GM18498 (cell line): ENCODE data around the gene CD72.
"Not testable (repeated sequence)": the region's sequence is repeated elsewhere in the genome, so short reads cannot be mapped to it uniquely, and the experiment has no call there.

Source experiments
- ATAC-seq: cut with Tn5 transposase; IDR thresholded peaks from one replicate; pipeline ENCODE4 v1.9.1; 2021; ENCODE audit warnings: mild to moderate bottlenecking, moderate library complexity; ENCODE audit not compliant: unreplicated experiment

Gene CD72

DNA sequence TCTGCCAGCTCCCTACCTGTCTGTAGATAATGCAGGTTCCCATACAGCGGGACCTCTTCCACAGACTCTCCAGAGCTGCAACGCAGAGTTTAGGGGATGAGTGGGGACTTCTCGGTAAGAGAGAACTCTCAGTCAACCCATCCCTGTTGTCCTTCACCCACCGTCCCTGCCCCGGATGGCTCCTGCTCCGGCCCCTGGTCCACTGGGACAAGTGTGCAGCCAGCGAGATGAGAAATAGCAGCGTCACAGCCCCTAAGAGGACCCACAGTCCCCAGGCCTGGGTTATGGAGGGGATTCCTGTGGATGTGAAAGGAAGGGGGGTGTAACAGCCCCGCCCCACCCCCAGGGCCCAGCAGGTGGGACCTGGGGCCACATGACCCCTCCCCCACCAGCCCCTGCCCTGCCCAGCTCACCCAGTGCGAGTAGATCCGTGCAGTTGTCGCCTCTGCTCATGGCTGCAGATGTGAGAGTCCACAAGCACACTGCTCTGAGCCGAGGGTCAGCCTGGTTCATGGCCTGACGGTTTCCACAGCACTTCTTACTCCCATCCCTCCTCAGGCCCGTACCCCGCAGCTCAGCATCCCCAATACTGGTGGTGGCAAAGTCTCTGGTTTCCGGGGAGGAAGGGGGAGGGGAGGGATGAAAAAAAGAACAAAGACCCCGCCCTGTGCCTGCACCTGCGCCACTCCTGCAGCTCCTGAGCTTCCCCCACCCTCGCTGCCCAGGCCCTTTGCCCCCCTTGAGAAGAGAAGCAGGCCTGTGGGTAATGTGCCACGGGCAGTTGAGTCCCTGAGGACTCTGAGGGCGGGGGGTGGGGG, 32.3 kb upstream of the CD72 start, which contains the start of gene SIT1:
Gene SIT1 (minus strand): TSS at position 591 of the 818 bp plus-strand sequence. CDS start 78 bp downstream, at position 513.
- ATAC-seq = no peak

DNA sequence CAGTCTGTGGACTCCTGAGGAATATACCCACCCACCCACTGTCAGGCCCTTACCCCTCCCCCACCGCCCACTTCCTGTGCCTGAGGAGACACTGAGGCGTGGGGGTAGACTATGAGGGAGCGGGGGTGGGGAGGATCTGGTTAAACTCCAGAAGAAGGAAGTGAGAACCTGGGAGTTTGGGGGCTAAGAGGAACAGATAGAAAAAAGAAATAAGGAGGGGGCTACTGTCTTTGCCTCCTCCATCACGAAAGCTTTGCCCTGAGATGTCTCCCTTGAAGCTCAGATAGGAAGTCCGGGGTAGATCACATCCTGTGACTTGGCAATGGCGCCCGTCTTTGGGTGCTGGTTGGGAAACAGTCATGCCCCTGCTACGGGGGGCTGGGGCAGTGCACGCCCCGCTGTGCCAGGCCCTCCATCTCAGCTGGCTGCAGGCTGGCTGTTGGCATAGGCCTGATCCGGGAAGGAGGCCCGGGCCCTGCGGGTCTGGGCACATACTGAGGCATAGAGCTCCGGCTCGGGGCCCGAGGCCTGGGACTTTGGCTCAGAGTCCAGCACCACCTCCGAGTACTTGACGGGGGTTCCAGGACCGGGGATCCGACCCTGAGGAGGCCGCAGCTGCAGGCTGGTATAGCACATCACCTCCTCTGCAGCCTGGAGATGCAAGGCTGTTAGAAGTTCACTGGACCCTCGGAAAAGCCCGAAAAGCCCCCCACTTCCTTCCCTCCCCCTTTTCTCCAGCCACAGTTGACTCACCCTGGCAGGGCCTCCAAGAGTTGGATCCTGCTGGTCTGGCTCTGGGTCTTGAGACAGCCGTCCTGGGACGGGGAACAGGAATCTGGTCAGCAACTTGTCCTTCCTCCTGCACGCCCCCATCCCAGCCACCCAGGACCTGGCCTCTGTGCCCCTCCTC, 31.5 kb upstream of the CD72 start:
- no peak for ATAC-seq

DNA sequence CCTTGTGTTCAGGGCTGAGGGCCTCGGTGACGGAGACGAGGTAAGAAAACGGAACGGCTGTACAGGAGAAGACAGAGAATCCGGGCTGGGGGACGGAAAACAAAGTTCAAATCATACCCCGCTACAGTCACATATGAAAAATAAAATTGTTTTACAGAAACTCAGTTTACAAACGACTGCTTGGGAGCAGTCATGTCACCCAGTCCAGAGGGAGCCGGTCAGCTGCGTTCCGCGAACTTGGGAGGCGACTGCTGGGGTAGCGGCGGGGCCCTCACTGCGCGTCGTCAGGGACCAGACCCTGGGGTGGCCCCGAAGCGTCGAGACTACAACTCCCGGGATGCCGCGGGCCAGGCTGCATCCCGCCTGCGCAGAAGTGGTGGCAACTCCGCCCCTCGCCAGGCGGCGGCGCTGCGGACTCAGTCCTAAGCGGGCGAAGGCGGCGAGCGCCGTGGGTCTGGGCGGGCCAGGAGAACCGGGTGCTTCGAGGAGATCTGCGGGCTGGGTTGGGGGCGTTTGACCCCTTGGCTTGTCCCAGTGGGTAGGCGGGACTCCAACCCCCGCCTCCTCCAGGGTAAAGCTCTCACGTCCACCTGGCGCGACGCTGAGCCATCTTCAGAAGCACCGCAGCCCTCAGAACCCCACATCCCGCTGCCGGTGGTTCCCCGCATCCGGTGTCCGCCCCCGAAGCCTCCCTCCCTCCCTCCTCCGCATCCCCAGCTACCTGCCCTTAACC, 28.5 kb upstream of the CD72 start:
- peak; percentile 91 for ATAC-seq

DNA sequence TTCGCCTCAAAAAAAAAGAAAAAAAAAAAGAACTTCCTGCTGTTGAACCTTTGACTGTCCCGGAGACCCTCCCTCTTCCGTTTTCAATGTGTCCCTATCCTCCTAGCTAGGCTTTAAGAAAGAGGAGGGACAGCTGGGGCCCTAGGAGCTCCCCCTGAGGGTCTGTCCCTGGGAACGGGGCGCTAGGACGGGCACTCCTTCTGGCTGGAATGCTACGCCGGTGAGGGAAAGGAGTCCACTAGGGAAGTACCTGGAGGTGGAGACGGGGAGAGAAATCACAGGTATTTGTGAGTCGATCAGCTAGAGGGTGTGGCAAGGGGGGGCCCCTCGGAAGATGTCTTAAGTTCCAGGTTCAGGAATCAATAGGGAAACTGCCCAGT, 27.9 kb upstream of the CD72 start:
- no peak for ATAC-seq

DNA sequence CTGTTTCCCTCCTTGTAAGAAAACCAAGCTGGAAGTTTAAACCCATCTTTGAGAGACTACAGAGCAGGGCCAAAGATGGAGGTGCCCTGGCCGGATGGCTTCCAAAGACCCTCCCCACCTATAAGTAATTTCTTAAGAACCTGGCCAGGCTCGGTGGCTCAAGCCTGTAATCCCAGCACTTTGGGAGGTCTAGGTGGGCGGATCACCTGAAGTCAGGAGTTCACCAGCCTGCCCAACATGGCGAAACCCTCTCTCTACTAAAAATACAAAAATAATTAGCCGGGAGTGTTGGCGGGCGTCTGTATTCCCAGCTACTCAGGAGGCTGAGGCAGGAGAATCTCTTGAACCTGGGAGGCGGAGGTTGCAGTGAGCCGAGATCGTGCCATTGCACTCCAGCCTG, 27.5 kb upstream of the CD72 start:
- not testable (repeated sequence) for ATAC-seq

DNA sequence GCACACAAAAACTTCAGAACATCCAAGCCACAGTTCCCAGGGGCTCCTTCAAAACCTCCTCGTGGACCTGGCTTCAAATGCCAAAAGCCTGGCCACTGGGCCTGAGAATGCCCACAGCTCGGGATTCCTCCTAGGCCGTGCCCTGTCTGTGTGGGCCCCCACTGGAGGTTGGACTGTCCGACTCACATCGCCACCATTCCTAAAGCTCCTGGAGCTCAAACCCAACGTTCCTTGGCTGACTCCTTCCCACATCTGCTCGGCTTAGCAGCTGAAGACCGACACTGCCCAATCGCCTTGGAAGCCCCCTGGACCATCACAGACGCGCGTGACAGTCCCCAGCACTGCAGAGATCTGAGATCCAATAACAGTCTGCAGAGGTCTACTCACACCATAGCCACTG, 24.8 kb upstream of the CD72 start:
- no peak for ATAC-seq

DNA sequence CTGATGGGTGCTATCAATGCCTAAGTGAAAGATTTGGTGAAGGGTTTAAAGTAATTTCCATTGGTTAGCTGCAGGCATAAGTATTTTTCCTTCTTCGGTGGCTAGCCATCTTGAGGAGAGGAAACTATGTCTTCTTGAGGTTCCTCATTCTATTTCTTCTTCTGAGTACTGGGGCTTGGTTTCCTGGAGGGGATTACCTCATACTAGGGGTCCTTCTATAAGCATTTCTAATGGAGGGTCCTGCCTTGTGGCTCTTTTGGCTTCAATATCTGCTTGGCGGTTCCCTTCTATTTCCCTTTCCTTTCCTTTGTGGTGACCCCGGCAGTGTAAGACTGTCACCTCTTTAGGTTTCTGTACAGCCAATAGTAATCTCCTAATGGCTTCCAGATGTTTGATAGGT, 23.3 kb upstream of the CD72 start:
- not testable (repeated sequence) for ATAC-seq

DNA sequence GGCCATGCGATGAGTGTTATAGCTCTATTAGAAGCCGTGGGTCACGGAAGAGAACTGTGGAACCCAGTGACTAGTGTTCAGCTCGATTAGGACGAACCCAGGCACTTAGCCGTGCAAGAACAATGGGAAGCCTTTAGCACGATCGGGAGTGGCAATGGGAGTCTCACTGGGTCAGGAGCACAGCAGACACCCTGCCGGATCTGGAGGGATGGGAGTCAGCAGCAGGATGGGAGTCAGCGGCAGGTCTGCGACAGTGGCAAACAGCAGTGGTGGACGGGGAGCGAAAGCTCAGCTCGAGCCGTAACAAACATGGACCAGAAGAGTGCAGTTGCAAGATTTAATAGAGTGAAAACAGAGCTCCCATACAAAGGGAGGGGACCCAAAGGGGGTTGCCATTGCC, 22.2 kb upstream of the CD72 start:
- not testable (repeated sequence) for ATAC-seq

DNA sequence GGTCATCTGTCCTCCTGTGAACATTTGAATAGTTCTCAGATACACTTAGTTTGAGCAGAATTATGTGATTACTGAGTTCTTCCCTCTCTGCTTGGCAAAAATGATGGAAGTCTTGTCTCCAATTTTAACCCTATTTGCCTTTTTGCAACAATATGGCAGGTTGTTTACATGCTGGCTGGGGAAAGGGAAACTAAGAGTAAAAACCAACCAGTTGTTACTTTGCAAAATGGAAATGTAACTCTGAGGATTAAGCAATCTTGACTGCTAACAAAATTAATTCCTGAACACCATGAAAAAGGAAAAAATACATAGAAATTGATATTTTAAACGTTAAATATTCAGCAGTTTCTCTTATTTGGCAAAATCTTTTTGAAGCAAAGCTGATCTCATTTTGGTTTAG, 21.4 kb upstream of the CD72 start:
- no peak for ATAC-seq

DNA sequence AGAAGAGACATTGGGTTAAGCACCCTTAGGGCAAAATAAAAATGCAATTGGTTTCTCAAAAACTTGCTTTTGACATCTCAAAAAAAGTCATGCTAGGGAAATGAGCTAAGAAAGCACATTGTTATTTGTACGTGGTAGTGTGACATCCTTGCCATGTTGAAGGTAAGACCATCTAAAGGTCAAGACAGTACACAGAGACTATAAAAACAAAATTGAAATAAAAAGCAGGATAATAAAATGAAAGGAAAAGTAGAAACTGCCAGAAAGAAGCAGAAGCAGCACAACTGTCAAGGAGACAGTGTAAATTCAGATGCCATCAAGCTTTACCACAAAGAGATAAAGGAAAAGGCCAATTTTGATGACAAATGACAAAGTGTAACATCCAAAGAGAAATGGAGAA, 21.0 kb upstream of the CD72 start:
- ATAC-seq = not testable (repeated sequence)

DNA sequence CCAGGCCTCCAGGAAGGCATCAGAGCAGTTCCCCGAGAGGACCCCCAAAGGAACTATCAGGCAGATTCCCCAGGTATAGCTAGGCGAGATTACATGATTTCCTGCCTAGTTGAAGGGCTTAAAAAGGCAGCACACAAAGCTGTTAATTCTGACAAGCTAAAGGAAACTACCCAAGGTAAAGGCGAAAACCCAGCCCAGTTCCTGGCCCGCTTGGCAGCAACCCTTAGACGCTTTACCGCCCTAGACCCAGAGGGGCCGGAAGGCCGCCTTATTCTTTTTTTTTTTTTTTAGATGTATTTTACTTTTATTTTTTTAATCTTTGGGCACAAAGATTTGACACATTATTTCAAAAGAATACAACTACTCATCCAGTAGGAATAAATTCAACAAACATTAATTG, 20.5 kb upstream of the CD72 start:
- ATAC-seq = not testable (repeated sequence)

DNA sequence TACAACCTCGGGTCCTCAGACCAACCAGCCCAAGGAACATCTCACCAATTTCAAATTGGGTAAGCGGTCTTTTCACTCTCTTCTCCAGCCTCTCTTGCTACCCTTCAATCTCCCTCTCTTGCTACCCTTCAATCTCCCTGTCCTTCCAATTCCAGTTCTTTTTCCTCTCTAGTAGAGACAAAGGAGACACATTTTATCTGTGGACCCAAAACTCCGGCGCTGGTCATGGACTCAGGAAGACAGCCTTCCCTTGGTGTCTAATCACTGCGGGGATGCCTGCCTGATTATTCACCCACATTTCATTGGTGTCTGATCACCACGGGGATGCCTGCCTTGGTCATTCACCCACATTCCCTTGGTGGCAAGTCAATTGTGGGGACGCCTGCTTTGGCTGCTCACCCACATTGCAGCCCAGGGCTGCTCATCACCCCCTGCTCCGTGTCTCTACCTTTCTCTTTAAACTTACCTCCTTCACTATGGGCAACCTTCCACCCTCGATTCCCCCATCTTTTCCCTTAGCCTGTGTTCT, 19.3 kb upstream of the CD72 start:
- not testable (repeated sequence) for ATAC-seq

DNA sequence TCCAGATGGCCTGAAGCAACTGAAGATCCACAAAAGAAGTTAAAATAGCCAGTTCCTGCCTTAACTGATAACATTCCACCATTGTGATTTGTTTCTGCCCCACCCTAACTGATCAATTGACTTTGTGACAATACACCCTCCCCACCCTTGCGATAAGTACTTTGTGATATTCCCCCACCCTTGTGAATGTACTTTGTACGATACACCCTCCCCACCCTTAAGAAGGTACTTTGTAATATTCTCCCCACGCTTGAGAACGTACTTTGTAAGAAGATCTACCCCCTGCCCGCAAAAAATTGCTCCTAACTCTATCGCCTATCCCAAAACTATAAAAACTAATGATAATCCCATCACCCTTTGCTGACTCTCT, 18.6 kb upstream of the CD72 start:
- ATAC-seq = not testable (repeated sequence)

DNA sequence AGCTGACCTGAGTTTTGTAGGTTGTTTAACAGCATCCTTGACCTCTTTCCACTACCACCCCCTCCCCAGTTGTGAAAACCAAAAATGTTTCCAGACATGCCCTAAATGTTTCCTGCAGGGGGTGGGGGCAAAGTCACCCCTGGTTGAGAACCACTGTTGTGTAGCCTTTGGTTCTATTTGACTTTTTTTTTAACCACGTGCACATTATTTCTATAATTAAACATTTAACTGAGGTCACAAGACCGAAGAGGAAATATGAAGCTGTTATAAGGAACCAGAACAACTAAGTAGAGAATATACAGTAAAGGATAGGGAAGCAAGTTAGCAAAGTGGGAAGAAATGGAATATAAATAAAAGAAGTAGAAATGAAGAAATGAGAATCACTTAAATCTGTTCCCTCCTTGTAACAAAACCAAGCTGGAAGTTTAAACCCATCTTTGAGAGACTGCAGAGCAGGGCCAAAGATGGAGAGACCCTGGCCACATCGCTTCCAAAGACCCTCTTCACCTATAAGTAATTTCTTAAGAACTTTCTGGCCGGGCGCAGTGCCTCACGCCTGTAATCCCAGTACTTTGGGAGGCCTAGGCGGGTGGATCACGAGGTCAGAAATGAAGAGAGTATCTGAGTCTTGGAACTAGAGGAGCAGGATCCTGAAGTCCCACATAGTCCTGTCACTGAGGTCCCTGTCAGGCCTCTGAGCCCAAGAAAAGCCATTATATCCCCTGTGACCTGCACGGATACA, 18.1 kb upstream of the CD72 start:
- no peak for ATAC-seq

DNA sequence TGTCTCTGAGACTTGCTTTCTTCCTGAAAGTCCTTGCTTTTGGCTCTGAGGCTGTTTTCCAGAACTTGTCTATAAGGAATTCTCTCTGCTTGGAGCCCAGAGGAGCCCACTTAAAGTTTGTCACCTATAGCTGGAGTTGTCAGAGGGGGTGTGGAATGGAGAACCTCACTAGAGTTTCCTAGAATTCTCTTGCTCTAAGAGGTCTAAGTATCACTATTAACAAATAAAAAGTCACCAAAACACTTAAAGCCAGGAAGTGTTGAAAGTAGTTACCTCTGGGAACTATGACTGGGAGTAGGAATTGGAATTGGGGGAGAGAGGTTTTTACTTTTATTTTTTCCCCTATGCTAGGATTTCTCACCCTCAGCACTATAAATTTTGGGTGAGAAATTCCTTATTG, 17.5 kb upstream of the CD72 start:
- no peak for ATAC-seq

DNA sequence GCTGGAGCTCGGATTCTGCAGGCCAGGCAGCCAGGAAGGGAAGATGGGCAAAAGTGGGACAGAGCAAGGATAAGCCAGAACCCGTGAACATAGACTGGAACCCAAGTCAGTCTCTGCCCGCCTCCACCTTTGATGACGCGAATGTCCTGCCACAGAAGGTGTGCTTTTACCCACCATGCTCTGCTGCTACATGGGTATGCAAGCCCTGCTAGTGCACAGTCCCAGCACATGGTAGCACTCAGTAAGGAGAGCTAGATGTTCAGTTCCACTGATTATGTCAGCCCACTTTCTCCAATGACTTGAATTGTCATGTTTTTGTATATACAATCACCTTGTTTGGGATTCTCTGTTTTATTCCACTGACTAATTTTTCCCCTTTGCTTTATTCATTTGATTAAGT, 11.4 kb upstream of the CD72 start:
- no peak for ATAC-seq

DNA sequence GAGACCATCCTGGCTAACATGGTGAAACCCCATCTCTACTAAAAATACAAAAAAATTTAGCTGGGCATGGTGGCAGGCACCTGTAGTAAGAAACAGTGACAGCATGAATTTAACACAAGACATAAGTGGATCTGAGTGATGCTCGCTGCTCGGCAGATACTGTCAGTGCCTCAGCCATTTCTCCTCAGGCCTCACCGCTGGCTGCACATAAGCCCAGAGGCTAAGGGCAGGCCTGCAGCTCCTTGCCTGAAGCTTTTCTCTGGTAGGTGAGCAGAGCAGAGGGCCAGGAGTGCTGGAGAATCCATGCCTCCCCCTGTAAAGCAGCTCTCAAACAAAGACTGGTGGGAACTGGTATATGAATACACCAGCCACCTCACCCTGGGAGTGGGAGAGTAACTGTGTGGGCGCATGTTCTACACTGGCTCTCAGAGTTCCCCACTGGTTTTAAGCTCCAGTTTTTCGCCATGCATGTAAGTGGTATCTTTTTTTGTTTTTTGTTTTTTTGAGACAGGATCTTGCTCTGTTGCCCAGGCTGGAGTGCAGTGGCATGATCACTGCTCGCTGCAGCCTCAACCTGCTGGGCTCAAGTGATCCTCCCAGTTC, 10.3 kb upstream of the CD72 start:
- ATAC-seq = no peak

DNA sequence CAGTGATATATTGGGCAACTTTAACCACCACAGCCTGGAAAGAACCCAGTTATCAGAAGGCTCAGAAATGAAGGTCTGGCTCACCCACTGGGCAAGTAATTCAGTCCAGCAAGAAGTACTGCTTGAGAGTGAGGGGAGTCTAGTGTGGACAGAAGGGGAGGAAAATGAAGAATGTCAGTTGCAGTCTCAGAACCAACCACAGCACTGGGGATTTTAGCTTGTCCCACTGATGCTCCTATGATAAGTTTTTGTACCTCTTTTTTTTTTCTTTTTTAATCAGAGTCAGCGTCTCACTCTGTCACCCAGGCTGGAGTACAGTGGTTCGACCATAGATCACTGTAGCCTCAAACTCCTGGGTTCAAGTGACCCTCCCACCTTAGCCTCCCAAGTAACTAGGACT, 9.4 kb upstream of the CD72 start:
- no peak for ATAC-seq

DNA sequence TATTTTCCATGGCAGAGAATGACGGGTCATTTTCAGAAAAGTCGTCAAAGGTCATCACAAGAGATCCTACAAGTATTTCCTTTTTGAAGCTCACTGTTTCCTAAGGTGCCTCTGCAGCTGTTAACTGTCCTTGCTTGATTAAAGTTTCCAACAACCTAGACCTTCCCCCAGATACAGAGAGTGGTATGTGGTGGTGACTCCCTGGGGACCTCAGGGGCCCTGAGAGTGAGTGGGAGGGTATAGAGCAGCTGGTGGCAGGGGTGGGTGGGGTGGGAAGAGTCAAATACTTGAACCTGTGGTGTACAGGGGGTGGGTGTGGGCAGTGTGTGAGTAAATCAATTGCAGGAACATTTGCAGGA, 1.6 kb upstream of the CD72 start:
- ATAC-seq = peak; percentile 56
